AG04450 (cell line): ENCODE results near the gene DIP2C. TPM values are rescaled to one million over a fixed set of nuclear protein-coding genes. Genes with fewer than 3 reads are reported as not detected.
A peak's percentile ranks its signal among the peaks of the same experiment; 100 is the strongest.

Experiments used
- CTCF ChIA-PET: fragments of 300-600, 350-600 bp; formaldehyde crosslinking; extraction: SDS; loops from one replicate; lab custom pipeline; 2022; ENCODE audit warnings: antibody characterized with exemption, inconsistent platforms; lab: Charles Lee
- POLR2A ChIA-PET: fragments of 350-600 bp; formaldehyde crosslinking; extraction: SDS; loops from one replicate; lab custom pipeline; 2021; ENCODE audit warnings: antibody characterized with exemption, inconsistent platforms; lab: Yijun Ruan, JAX
- DNase-seq: peaks from one replicate; pipeline ENCODE4 v3.0.0-alpha.2; 2011; ENCODE audit warnings: low read depth, low spot score
- H3K27ac ChIP-seq: one replicate; pipeline ENCODE4 v1.5.1; 2012; ENCODE audit warnings: low read depth, low read length, control low read depth
- H3K27me3 ChIP-seq: one replicate; pipeline ENCODE4 v1.6.0; 2012; ENCODE audit warnings: low read length; ENCODE audit not compliant: control insufficient read depth, insufficient read depth
- H3K4me3 ChIP-seq: 2 replicates; pipeline ENCODE4 v1.5.1; 2011; ENCODE audit warnings: mild to moderate bottlenecking, low read depth, low read length, control low read depth
- H3K9me3 ChIP-seq: 2 replicates; pipeline ENCODE4 v1.5.1; 2012; ENCODE audit warnings: low read length; ENCODE audit not compliant: control insufficient read depth, insufficient read depth
- CTCF ChIP-seq: IDR thresholded peaks from 2 replicates; pipeline ENCODE4 v1.5.1; 2011; ENCODE audit warnings: low read depth, low read length, control low read depth, inconsistent platforms
- polyA plus RNA-seq: library from polyadenylated mRNA; depleted of rRNA; stranded (reverse); fragments of >200 nt; gene quantifications from 2 replicates; pipeline ENCODE4 v1.2.3, GENCODE V29; 2011

DIP2C gene
- polyA plus RNA-seq, 1 experiment: 9.6 TPM

- H3K9me3 ChIP-seq: peaks cover 4% of the 10 kb centered on the region; the same call in 1 of the 2 replicates
- no peak for TF ChIP-seq CTCF
- ChIA-PET POLR2A (no interaction called here), CTCF (no interaction called here)
- no peak for DNase-seq
- H3K27me3 ChIP-seq: no peaks in the 10 kb centered on the region
- no peak overlapping the region for H3K4me3 ChIP-seq
- H3K27ac ChIP-seq: no peak overlapping the region
Observed at GRCh38 chr10:372566-372965, 316.9 kb downstream of the DIP2C start.

- no peak for DNase-seq
- POLR2A ChIA-PET: no interaction called here
- CTCF ChIA-PET: interaction anchor here (0.9 kb wide), 1 partner anchor 139 kb away, joined by 4 read pairs; no protein-coding TSS in a partner anchor
- Histone ChIP-seq H3K9me3 (peaks cover 4% of the 10 kb centered on the region; the same call in 1 of the 2 replicates), H3K27ac (no peak overlapping the region), H3K27me3 (no peaks in the 10 kb centered on the region), H3K4me3 (no peak overlapping the region)
- no peak for TF ChIP-seq CTCF
Observed at GRCh38 chr10:371515-371914, 318.0 kb downstream of the DIP2C start.

GRCh38 chr10:370449-370825, 319.0 kb downstream of the DIP2C start:
- Histone ChIP-seq H3K27ac (peak overlapping the region; percentile 42), H3K27me3 (no peaks in the 10 kb centered on the region), H3K9me3 (no peaks in the 10 kb centered on the region; the same call in 1 of the 2 replicates), H3K4me3 (no peak overlapping the region)
- DNase-seq: peak; percentile 11
- ChIA-PET CTCF (interaction anchor here (0.9 kb wide), 1 partner anchor 140 kb away, joined by 4 read pairs; no protein-coding TSS in a partner anchor), POLR2A (interaction anchor here (0.5 to 0.6 kb wide), 2 partner anchors 33 to 83 kb away, joined by 4 to 6 read pairs; no protein-coding TSS in a partner anchor)
- no peak for TF ChIP-seq CTCF

GRCh38 chr10:369684-370448, 319.6 kb downstream of the DIP2C start:
- POLR2A ChIA-PET: interaction anchor here (0.5 kb wide), 1 partner anchor 32 kb away, joined by 4 read pairs; no protein-coding TSS in a partner anchor
- H3K27me3 ChIP-seq: no peaks in the 10 kb centered on the region
- CTCF ChIA-PET: no interaction called here
- H3K9me3 ChIP-seq: no peaks in the 10 kb centered on the region; the same call in 1 of the 2 replicates
- DNase-seq: peak; percentile 42
- H3K4me3 ChIP-seq: no peak overlapping the region
- peak overlapping the region; percentile 42 for H3K27ac ChIP-seq
- no peak for TF ChIP-seq CTCF

GRCh38 chr10:369221-369683, 320.2 kb downstream of the DIP2C start:
- no peak for DNase-seq
- Histone ChIP-seq H3K9me3 (no peaks in the 10 kb centered on the region; the same call in 1 of the 2 replicates), H3K27ac (no peak overlapping the region), H3K27me3 (no peaks in the 10 kb centered on the region), H3K4me3 (no peak overlapping the region)
- TF ChIP-seq CTCF: no peak
- POLR2A ChIA-PET: no interaction called here
- CTCF ChIA-PET: no interaction called here
